CMK (cell line): ENCODE data around the gene BRF1.

Experiments used
- DNase-seq: peaks from one replicate; pipeline ENCODE4 v3.0.0-alpha.2; 2010; ENCODE audit warnings: low read depth

The BRF1 gene

DNA sequence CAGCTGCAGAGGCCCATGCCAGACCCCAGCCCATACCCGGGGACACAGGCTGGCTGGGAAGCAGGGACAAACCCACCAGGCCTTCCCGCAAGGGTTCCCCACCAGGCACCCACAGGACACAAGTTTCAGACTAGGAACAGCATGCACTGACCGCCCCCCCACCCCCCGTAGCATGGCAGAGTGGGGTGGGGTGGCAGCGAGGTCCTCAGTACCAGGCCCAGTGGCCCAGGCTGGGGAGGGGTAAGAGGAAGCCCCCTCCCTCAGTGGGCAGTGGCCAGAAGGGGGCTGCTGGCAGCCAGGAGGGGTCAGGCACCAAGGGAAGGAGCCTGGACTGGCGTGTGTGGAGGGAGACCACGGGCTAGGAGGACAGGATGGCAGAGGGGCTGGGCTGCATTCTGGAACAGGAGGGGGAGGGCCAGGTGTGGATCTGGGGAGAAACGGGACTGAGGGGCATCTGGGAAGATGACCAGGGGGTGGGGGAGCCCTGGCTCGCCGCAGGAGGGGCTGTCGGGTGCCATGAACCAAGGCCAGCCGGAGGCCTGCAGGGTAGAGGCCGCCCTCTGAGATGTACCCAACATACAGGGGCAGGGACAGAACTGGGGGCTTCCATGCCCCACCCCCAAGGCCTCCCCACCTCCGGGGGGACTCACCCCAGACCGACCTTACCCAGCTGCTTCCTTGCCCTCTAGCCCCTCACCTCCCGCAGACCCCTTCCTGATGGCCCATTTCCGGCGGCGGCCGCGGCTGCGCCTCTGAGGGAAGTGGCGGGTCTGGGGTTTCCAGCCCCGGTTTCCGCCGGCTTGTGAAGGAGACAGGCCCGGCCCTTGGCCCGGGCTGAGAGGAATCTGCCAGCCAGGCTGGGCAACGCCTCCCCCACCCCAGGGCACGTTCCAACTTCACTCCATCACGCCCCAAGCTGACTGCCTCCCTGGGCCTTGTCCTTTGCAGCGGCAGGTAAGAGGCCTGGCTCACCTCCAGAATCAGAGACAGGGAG lies 126.6 kb downstream of the BRF1 start:
- no peak for DNase-seq

DNA sequence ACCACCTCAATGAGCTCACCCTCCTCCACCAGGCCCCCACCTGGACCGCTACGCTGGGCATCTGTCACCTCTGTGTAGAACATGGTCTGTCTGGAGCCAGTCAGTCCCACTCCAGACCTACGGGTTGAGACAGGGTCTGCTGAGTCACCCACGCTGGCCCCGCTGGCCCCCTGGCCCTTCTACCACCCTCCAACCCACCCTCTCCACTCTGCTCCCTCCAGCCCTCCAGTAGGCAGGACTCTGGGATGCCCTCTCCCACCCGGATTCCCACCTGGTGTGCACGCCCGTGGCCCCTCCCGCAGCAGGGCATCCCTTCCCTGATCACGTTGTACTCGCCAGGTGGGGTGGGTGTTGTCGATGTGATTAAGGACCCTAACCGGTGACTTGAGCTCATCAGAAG lies 127.7 kb downstream of the BRF1 start:
- DNase-seq: no peak

DNA sequence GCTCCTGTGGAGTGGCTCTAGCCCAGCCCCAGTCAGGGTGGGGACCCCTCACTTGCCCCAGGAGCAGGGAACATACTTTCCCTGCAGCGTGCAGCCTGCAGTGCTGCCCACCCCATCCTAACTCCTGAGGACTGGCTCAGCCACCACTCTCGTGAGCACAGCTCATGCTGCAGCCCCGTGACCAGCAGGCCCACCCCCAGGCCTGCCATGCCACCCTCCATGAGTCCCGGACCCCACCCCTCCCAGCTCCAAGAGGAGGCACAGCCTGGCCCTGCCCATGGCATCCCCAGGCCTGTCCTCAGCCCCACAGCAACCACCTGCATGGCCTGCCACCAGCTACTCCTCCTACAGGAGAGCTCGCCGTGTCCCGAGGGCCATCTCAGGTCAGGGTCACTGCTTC lies 128.3 kb downstream of the BRF1 start:
- DNase-seq: no peak

DNA sequence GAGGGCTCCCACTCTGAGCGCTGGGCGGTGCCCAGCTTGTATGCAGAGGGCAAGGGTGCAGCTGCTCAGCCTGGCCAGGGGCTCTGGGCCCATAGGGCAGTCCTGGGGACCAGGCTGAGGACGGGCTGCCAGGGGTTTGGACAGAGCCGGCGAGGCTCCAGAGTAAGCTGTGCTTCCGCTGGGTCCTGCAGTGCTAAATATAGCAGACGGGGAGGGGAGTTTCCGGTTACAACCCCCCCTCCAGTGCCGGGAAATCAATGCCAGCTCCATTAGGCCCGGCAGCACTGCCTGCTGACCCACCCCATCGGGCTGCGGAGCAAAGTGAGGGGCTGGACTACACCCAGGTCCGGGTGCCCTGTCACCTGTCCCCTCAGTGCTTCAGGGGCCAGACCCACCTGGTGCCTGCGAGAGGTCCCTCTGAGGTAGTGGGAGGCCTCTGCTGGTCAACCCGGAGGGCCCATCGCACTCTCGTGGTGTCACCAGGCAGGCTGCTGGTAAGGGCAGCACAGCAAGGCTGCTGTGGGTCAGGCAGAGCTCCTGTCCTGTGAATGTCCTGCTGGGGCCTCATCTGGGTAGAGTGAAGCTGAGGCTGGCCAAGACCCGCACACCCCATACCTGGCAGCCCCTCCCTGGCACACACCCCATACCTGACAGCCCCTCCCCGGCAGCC lies 129.7 kb downstream of the BRF1 start:
- no peak for DNase-seq

DNA sequence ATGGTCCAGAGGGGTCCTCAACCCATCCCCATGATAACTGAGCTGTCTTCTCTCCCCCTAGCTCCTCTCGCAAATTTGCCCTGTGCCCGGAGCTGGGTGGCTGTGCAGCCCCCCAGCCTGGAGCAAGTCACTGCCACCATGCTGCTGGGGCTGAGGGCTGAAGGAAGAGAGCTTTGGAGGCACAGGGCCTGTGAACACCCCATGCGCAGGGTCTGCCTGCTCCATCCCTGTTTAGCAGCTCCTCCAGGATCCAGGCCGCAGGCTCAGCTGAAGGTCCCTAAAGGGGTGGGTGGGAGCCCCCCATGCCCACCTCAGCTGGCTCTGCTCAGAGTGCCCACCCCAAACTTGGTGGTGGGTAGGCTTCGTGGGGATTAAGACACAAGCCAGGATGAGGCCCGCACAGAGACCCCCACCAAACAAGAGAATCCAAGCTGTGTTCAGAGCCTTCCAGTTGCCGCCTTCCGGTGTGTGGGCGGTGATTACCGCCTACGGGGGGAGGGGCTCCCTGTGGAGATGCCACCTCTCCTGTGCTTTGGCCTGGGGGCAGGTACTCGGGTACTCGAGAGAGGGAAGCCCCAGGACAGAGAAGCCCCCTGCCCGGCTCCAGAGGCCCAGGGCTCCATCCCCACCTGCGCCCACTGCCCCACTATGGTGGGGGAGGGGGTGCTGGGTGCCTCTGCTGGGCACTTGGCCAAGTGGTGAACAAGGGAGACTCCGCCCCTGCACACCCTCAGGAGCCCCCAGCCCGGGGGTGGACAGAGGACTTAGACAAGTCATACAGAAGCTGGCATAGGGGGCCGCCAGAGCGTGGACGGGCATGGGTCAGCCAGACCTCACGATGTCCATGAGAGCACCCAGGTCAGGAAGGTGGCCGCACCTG lies 130.8 kb downstream of the BRF1 start:
- no peak for DNase-seq

DNA sequence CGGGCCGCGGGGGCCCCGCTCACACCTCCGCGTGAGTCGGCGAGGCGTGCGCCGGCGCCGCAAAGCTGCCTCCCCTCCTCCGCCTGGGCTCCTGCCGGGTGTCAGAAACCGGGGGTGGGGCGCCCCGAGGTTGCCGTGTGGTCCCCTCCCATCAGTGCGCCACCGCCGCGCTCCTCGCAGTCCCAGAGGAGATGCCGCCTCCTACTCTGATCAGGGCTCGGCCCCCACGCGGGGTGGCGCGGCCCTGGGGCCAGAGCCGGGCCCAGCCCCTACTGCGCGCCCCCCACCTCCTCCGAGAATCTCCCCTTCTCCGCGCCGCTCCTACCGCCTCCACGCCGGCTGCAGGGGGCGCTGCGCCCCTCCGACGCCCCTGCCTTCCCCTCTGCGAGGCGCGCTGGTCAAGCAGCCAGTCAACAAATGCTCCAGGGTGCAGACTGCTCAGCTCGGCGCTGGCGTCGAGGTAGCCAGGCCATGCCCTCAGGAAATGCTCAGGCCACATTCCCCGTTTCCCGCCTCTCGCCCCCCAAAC lies 131.8 kb downstream of the BRF1 start:
- no peak for DNase-seq

DNA sequence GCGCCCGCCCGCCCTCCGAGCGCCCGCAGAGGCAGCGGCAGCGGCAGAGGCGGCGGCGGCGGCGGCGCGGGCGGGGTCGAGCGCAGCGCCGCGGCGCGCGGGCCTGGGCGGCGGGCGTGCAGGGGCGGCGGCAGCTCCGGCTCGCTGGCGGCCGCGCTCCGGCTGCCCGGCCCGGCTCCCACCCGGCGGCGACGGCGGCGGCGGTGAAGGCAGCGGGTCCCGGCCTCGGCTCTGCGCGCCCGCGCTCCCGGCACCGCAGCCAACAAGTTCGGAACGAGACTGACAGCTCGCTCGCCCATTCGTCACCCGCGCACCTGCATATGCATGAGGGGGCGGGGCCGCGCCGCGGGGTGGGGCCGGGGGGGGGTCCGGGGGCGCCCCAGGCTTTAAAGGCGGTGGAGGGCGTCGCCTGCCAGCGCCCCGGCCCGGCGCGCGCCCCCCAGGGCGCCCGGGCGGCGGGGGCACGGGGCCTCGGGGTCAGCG lies 132.3 kb downstream of the BRF1 start, which contains the start of gene JAG2:
JAG2 (minus strand) TSS at position 281 of the 483 bp plus-strand sequence. CDS start 356 bp downstream, outside the sequence.
- DNase-seq: no peak

DNA sequence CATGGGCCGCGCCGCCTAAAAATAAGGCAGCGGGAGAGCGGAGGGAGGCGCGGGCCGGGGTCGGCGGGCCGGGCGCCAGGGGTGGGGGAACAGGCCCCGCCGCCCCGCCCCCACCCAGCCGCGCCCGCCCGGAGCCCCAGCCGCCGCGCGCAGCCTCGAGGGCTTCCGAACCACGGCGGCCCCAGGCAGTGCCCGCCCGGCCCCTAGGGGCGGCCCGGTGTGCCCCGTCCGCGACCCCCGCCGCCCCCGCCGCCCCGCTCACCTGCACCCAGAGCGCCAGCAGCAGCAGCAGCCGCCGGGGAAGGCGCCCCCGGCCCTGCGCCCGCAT lies 132.7 kb downstream of the BRF1 start:
- no peak for DNase-seq

DNA sequence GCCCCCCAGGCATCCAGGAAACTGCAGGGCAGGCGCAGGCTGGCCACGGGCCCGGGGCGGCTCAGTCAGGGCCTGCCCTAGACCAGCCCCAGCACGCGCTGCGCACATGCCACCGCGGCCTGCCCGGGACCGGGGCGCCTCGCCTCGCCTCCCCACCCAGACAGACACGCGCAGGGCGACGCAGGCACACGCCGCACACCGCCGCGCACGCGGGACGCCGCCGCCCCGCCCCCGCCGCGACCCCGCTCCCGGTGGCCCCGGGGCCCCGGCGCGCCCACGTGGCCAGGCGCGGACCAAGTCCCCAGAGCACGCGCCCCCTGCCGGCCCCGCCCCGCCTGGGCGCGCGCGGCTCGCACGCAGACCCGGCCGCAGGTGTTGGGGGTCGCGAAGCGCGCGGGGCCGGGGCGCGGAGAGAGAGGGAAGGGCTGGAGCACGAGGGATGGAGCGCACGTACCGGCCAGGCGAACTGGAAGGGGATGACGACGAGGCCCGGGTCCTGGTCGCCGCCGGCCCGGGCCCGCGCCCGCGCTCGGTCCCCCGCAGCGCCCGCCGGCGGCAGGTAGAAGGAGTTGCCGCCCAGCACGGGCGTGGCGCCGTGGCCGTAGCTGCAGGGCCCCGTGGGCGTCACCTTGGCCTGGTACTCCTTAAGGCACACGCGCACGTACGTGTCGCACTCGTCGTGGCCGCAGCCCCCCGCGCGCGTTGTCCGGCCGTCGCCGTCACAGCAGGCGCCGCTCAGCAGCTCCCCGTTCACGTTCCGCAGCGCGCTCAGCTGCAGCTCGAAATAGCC lies 133.3 kb downstream of the BRF1 start:
- no peak for DNase-seq

DNA sequence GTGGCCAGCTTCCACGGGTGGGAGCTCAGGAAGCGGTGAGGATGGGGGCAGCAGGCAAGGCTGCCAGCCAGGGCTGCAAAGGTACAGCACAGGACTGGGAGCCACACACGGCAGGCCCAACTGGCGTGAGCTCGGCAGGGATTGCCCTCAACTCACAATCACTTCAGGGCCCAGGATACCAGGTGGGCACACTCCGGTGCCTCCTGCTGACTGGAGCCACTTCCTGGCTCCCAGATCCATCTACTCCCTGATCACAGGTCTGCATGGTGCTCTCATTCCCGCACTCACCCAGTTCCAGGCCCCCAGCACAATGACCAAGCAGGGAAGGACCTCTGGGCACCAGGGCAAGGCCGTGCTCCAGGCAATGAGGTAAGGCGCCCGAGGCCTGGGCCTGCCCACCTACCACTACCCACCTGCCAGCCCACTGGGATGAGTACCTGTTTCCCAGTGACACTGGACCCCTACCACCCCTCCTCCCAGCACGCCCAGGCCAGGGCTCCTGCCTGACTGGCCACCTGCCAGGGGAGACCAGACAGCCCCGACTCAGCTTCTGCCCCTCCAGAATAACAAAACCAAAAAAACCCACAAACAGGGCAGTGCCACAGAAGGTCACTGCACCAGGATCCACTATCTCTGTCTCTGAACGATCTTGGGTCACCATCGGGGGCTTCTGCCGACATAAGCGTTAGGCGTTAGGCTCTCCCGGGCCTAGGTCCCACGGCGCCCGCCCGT lies 134.1 kb downstream of the BRF1 start:
- no peak for DNase-seq

DNA sequence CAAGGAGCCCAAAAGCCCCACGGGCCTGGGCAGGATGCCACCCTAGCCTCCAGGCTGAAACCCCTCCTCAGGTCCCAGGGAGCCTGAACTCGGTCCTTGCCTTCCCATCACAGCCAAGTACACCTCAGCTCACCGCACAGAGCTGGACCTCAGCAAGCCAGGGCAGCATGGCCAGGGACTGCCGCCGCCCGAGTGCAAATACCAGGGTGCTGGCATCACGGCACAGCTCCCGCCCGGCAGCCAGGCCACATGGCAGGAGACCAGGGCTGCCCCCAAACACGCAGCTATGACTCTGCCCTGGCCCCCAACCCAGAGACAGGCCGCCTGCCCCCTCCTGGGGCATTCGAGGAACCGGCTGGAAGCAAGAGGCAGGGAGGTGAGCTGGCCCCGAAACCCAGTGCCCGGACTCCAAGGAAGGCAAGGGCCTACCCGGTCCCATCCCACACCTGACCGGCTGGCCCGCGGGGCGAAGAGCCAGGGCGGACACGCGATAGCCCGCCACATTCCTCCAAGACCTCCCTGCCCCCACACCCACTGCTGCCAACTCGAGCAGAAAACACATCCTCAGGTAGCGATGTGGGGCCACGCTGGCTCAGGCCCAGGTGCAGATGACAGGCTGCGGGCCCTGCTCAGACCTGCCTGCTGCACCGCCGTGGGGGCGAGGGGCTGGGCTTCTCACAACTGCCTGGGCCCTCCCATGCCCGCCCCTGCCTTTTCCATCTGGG lies 134.9 kb downstream of the BRF1 start:
- DNase-seq: no peak

DNA sequence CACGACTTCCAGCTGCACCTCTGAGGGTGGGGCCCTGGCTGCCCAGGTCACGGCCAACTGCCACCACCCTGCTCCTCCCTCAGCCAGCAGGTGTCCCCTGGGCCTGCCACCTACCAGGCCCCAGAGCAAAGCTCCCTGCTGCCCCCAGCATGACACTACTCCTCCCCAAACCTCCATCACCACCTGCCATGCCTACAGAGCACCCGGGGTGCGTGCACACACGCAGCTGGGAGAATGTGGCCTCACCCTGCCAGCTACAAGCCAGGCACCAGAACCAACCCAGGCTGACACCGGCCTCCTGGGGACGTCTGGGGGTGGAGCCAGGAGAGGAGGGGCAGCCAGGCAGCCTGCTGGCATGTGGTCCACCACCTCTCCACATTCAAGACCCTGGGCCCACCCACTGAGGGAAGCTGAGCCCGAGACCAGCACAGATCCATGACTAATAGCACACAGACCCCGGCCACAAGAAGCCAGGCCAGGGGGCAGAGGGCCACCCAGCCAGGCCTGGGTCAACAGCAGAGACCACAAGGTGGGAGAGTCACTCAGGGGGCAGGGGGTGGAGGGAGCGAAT lies 135.6 kb downstream of the BRF1 start:
- no peak for DNase-seq

DNA sequence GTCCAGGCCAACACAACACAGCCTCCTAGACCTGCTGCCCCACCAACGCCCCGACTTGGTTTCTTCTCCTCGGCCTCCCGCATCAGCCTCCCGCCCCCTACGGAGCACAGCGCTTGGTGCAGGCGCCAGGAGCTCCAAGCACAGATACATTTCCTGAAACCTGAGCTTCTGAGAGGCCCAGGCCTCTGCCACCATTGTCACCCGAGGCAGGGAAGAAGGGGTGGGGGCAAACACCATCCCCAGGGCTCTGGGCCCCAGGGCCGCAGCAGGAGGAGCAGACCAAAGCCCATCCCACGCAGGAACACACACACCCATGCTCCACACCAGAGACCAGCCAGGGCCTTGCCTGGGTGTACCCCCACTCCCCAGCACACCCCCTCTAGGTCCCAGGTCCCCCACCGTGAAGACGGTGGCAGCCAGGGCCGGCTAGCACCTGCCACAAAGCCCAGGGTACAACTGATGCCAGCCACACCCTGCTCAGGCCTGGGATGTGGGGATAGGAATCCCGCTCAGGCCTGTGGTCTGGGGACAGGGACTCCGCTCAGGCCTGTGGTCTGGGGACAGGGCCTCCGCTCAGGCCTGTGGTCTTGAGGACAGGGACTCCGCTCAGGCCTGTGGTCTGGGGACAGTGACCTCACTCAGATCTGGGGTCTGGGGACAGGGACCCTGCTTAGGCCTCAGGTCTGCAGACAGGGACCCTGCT lies 137.6 kb downstream of the BRF1 start:
- no peak for DNase-seq

DNA sequence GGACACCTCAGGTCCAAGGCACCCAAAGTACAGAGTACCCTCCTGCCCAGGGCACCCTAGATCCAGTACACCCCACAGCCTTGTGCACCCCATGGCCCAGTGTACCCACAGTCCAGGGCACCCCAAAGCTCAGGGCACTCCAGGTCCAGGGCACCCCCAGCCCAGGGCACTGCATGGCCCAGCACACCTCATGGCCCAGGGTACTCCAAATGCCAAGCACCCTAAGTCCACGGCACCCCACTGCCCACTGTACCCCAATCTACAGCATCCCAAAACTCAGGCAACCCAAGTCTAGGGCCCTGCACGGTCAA lies 138.2 kb downstream of the BRF1 start:
- no peak for DNase-seq

DNA sequence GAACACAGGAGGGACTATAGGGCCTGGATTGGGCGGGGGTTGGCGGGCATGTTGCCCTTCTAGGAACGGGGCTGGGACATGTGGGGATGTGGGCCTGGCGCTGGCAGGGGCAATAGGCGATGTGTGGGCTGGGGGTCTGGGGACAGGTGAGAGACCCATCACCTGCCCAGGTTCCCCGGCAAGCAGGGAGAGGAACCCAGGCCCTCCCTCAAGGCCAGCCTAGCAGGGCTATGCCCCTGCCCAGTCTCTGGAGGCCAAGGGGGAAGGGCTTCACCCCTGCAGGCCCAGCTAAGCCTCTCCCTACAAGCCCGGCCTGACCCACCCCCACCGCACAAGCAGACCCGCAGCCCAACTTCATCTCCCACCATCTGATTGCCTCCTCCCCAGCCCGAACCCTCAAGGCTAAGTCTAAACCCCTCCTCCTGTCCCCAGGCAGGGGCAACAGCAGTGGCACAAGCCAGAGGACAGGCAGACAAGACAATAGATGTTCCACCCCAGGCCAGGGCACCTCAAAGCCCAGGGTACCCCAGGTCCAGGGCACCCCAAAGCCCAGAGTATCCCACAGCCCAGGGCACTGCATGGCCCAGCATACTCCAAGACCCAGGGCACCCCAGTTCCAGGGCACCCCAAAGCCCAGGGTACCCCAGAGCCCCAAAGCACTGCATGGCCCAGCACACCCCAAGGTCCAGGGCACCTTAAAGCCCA lies 138.7 kb downstream of the BRF1 start:
- DNase-seq: no peak

DNA sequence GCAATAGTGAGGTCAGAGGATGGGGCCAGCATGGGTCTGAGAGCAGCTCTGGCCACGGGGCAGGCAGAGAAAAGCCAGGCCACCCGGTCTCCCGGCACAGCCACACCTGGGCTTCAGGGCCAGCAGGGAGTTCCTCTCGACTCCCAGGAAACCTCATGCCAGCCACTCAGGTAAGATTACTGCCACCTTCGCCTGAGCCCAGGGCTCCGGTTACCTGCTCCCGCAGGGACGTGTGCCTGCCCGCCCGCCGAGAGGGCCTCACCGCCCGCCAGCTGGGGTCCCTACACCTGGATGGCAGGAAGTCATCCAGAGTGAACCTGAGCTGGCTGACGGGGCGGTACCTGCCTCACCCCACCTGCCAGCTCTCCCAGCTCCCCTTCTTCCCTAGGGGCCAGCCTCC lies 139.5 kb downstream of the BRF1 start:
- no peak for DNase-seq

DNA sequence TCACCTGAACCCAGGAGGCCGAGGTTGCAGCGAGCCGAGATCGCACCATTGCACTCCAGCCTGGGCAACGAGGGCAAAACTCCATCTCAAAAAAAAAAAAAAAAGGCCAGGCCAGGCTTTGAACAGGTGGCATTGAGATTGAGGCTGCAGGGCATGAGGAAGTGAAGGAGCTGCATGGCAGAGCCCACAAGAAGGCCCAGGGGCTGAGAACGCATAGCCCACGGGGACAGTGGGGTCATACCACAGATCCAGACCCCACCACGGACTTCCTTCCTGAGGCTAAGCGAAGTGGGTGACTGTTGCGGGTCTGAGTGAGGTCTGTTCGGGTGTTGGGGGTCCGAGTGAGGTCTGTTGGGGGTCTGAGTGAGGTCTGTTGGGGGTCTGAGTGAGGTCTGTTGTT lies 140.0 kb downstream of the BRF1 start:
- no peak for DNase-seq

DNA sequence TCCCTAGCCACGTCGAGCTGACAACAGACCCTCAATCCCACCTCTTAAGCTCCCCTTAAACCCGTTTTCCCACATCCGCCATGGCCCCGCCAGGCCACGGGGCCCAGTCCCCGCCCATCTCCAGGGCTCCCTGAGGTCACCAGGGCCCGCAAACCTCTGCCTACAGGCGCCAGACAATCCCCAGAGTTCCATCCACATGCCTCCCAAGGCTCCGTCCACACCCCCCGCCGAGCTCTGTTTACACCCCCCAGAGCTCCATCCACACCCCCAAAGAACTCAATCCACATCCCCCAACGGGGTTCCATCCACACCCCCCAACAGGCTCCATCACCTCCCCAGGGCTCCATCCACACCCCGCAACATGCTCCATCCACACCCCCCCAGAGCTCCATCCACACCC lies 141.5 kb downstream of the BRF1 start:
- DNase-seq: no peak
